GM23338 (cell line): ENCODE data around the gene ROBO1. TPM values are rescaled to one million over a fixed set of nuclear protein-coding genes. Genes with fewer than 3 reads are reported as not detected.

Experiments
- ATAC-seq: fragments of 200-7000 bp; cut with Tn5 transposase; 3 replicates; pipeline ENCODE4 v1.9.1; 2020
- DNase-seq: peaks from one replicate; pipeline ENCODE4 v3.0.0-alpha.2; 2015; ENCODE audit warnings: low spot score
- H2AFZ ChIP-seq: fragments of 200-600 bp; sonication (generic); 2 replicates; pipeline ENCODE4 v1.8.0; 2016; ENCODE audit warnings: antibody characterized with exemption, mild to moderate bottlenecking, moderate library complexity
- H3F3A ChIP-seq: fragments of 200-600 bp; sonication (generic); replicated peaks from 2 replicates; pipeline ENCODE4 v1.8.0; 2017; ENCODE audit warnings: antibody characterized with exemption, mixed run types, low read depth
- H3K27ac ChIP-seq: fragments of 200-600 bp; sonication (generic); 2 replicates; pipeline ENCODE4 v1.6.1; 2016; ENCODE audit warnings: low read depth
- H3K27me3 ChIP-seq: fragments of 200-600 bp; sonication (generic); 2 replicates; pipeline ENCODE4 v1.8.0; 2016; ENCODE audit warnings: mild to moderate bottlenecking, mixed run types, moderate library complexity; ENCODE audit not compliant: insufficient read depth
- H3K36me3 ChIP-seq: fragments of 200-600 bp; sonication (generic); 2 replicates; pipeline ENCODE4 v1.8.0; 2016; ENCODE audit warnings: mild to moderate bottlenecking; ENCODE audit not compliant: insufficient read depth
- H3K4me1 ChIP-seq: fragments of 200-600 bp; sonication (generic); 2 replicates; pipeline ENCODE4 v1.8.0; 2016; ENCODE audit warnings: mild to moderate bottlenecking, moderate library complexity; ENCODE audit not compliant: insufficient read depth
- H3K4me2 ChIP-seq: fragments of 200-600 bp; sonication (generic); 2 replicates; pipeline ENCODE4 v1.7.1; 2017; ENCODE audit warnings: mixed run types
- H3K4me3 ChIP-seq: fragments of 200-600 bp; sonication (generic); 2 replicates; pipeline ENCODE4 v1.6.1; 2016; ENCODE audit warnings: mixed run types
- H3K79me2 ChIP-seq: fragments of 200-600 bp; sonication (generic); replicated peaks from 2 replicates; pipeline ENCODE4 v1.8.0; 2017; ENCODE audit warnings: mild to moderate bottlenecking; ENCODE audit not compliant: insufficient read depth
- H3K9me2 ChIP-seq: fragments of 200-600 bp; sonication (generic); 2 replicates; pipeline ENCODE4 v1.8.0; 2017; ENCODE audit not compliant: insufficient read depth
- H4K20me1 ChIP-seq: fragments of 200-600 bp; sonication (generic); replicated peaks from 2 replicates; pipeline ENCODE4 v1.8.0; 2017; ENCODE audit warnings: mild to moderate bottlenecking; ENCODE audit not compliant: insufficient read depth
- H3K27ac Mint-ChIP-seq: 2 replicates; pipeline ENCODE4 v1.8.0; 2020; ENCODE audit warnings: inconsistent platforms, mild to moderate bottlenecking, moderate library complexity, mixed read lengths
- H3K27me3 Mint-ChIP-seq: 3 replicates; pipeline ENCODE4 v1.8.0; 2022; ENCODE audit warnings: low read depth, mild to moderate bottlenecking, moderate library complexity, mixed read lengths, inconsistent platforms; ENCODE audit not compliant: insufficient read depth, poor library complexity
- H3K36me3 Mint-ChIP-seq: 3 replicates; pipeline ENCODE4 v1.8.0; 2021; ENCODE audit warnings: low read depth, mild to moderate bottlenecking, inconsistent platforms, moderate library complexity, mixed read lengths
- H3K4me1 Mint-ChIP-seq: 3 replicates; pipeline ENCODE4 v1.8.0; 2020; ENCODE audit warnings: mild to moderate bottlenecking, inconsistent platforms, mixed read lengths
- H3K4me3 Mint-ChIP-seq: 3 replicates; pipeline ENCODE4 v1.8.0; 2021; ENCODE audit warnings: moderate library complexity, mild to moderate bottlenecking, inconsistent platforms, mixed read lengths
- H3K9me3 Mint-ChIP-seq: 3 replicates; pipeline ENCODE4 v1.8.0; 2020; ENCODE audit warnings: moderate library complexity, mild to moderate bottlenecking, inconsistent platforms, mixed read lengths
- CREB1 ChIP-seq: fragments of 250-450 bp; sonication (Bioruptor Pico); IDR thresholded peaks from 2 replicates; pipeline ENCODE4 v1.5.0; 2020; ENCODE audit warnings: low read depth, mild to moderate bottlenecking, moderate library complexity
- CTCF ChIP-seq, 2 experiments: fragments of 200-600 bp in 1 of 2; sonication (generic) in 1 of 2; conservative IDR thresholded peaks; 2 replicates each; pipeline versions ENCODE4 v1.5.1 to v1.6.1; 2016 to 2017; ENCODE audit warnings: antibody characterized with exemption in 2 of 2, low read depth in 2 of 2, mild to moderate bottlenecking in 2 of 2, moderate library complexity in 1 of 2
- ETS1 ChIP-seq: IDR thresholded peaks from 2 replicates; pipeline ENCODE4 v1.6.1; 2016; ENCODE audit warnings: antibody characterized with exemption
- EZH2 ChIP-seq: fragments of 200-600 bp; sonication (generic); IDR thresholded peaks from one replicate; pipeline ENCODE4 v1.8.0; 2017; ENCODE audit warnings: antibody characterized with exemption, mild to moderate bottlenecking, low read depth; ENCODE audit not compliant: unreplicated experiment
- EZH2phosphoT487 ChIP-seq: fragments of 200-600 bp; sonication (generic); IDR thresholded peaks from one replicate; pipeline ENCODE4 v1.8.1; 2018; ENCODE audit warnings: antibody characterized with exemption; ENCODE audit not compliant: unreplicated experiment
- JUNB ChIP-seq: IDR thresholded peaks from one replicate; pipeline ENCODE4 v1.6.1; 2016; ENCODE audit warnings: antibody characterized with exemption; ENCODE audit not compliant: unreplicated experiment
- NANOG ChIP-seq: IDR thresholded peaks from 2 replicates; pipeline ENCODE4 v1.6.1; 2016; ENCODE audit warnings: antibody characterized with exemption, borderline replicate concordance
- REST ChIP-seq: IDR thresholded peaks from one replicate; pipeline ENCODE4 v1.6.1; 2018; ENCODE audit warnings: antibody characterized with exemption; ENCODE audit not compliant: unreplicated experiment
- STAT1 ChIP-seq: IDR thresholded peaks from one replicate; pipeline ENCODE4 v1.6.1; 2016; ENCODE audit warnings: antibody characterized with exemption; ENCODE audit not compliant: unreplicated experiment
- ZNF331 ChIP-seq: fragments of 250-450 bp; sonication (Bioruptor Pico); IDR thresholded peaks from 2 replicates; pipeline ENCODE4 v1.5.0; 2020; ENCODE audit warnings: low read depth, mild to moderate bottlenecking, moderate library complexity
- ZNF462 ChIP-seq: fragments of 250-450 bp; sonication (Bioruptor Pico); IDR thresholded peaks from 2 replicates; pipeline ENCODE4 v1.5.0; 2020; ENCODE audit warnings: mild to moderate bottlenecking, moderate library complexity
- polyA plus RNA-seq: library from polyadenylated mRNA; unstranded; fragments of >200 nt; fragmentation: Nextera tagmentation; extraction: Ambion mirVana; gene quantifications from 2 replicates; pipeline ENCODE4 v1.2.1, GENCODE V29; 2016
- total RNA-seq: library from RNA; depleted of rRNA; stranded (reverse); fragments of >200 nt; shearing (Covaris generic); gene quantifications from 2 replicates; pipeline ENCODE4 v1.2.3, GENCODE V29; 2014

ROBO1 gene
- total and polyA plus RNA-seq, 2 experiments from 2014 or later = 19.2 to 78.3 TPM

- TF ChIP-seq ZNF462 (no peak), CREB1 (CRISPR knock-in tag) (no peak)
Measured at GRCh38 chr3:79751703-79752102, 16.1 kb downstream of the ROBO1 start (continued).

- Mint-ChIP-seq H3K4me3 (no peak overlapping the region), H3K4me1 (no peaks in the 10 kb centered on the region; the same call in 2 of the 3 replicates), H3K9me3 (peaks cover 11% of the 10 kb centered on the region), H3K36me3 (peaks cover 10% of the 10 kb centered on the region; the same call in 1 of the 3 replicates), H3K27ac (no peak overlapping the region), H3K27me3 (peaks cover 1% of the 10 kb centered on the region)
- H3K4me1 ChIP-seq = no peaks in the 10 kb centered on the region
- no peaks in the 10 kb centered on the region for H4K20me1 ChIP-seq
- H2AFZ ChIP-seq = no peak overlapping the region
- H3K4me3 ChIP-seq = no peak overlapping the region
- no peak overlapping the region for H3K4me2 ChIP-seq
- no peaks in the 10 kb centered on the region for H3F3A ChIP-seq
- no peak overlapping the region for H3K27ac ChIP-seq
- H3K27me3 ChIP-seq = no peaks in the 10 kb centered on the region
- DNase-seq = no peak
- no peaks in the 10 kb centered on the region for H3K9me2 ChIP-seq
- no peaks in the 10 kb centered on the region for H3K79me2 ChIP-seq
- no peaks in the 10 kb centered on the region for H3K36me3 ChIP-seq
- no peak for ATAC-seq
- TF ChIP-seq JUNB = no peak
- TF ChIP-seq CTCF (conservative IDR thresholded peaks at IDR 0.05; ENCODE audit: low read depth in 2 of 2) = no peak
- TF ChIP-seq EZH2 = no peak
- no peak for TF ChIP-seq STAT1
- TF ChIP-seq ZNF331 = no peak
- no peak for TF ChIP-seq REST
- TF ChIP-seq ETS1 = no peak
- no peak for TF ChIP-seq EZH2phosphoT487
- TF ChIP-seq CREB1 (CRISPR knock-in tag) = no peak
- no peak for TF ChIP-seq NANOG
Measured at GRCh38 chr3:79737530-79737929, 30.3 kb downstream of the ROBO1 start.
